Measurements from ENCODE around the gene COL6A1.
"Not testable (repeated sequence)": the region's sequence is repeated elsewhere in the genome, so short reads cannot be mapped to it uniquely, and the experiment has no call there.

Gene COL6A1

GRCh38 chr21:46045154-46045553, 63.6 kb downstream of the COL6A1 start:
- DNase-seq (ENCODE audit: low read depth): peak; percentile 69
- H3K4me3 ChIP-seq (ENCODE audit: low read length): no peak overlapping the region
- TF ChIP-seq, protein P1, sequence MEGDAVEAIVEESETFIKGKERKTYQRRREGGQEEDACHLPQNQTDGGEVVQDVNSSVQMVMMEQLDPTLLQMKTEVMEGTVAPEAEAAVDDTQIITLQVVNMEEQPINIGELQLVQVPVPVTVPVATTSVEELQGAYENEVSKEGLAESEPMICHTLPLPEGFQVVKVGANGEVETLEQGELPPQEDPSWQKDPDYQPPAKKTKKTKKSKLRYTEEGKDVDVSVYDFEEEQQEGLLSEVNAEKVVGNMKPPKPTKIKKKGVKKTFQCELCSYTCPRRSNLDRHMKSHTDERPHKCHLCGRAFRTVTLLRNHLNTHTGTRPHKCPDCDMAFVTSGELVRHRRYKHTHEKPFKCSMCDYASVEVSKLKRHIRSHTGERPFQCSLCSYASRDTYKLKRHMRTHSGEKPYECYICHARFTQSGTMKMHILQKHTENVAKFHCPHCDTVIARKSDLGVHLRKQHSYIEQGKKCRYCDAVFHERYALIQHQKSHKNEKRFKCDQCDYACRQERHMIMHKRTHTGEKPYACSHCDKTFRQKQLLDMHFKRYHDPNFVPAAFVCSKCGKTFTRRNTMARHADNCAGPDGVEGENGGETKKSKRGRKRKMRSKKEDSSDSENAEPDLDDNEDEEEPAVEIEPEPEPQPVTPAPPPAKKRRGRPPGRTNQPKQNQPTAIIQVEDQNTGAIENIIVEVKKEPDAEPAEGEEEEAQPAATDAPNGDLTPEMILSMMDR (conservative IDR thresholded peaks at IDR 0.05; ENCODE audit: low read length): no peak

- TF ChIP-seq, protein P1 (conservative IDR thresholded peaks at IDR 0.05; ENCODE audit: low read length): no peak
- no peak overlapping the region for H3K4me3 ChIP-seq (ENCODE audit: low read length)
- DNase-seq (ENCODE audit: low read depth): no peak
Observed at GRCh38 chr21:46046471-46046870, 64.9 kb downstream of the COL6A1 start.

DNA sequence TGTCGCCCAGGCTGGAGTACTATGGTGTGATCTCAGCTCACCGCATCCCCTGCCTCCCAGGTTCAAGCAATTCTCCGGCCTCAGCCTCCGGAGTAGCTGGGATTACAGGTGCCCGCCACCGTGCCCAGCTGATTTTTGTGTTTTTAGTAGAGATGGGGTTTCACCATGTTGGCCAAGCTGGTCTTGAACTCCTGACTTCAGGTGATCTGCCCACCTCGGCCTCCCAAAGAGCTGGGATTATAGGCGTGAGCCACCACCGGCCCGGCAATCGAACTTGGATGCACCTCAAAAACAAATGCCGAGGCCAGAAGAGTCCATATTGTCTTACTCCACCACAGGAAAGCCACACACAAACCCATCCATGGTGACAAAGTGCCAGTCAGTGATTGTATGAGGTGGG, 65.3 kb downstream of the COL6A1 start:
- DNase-seq (ENCODE audit: low read depth); H3K4me3 ChIP-seq (ENCODE audit: low read length): not testable (repeated sequence)

- H3K4me3 ChIP-seq (ENCODE audit: low read length): no peak overlapping the region
- peak; percentile 100 for DNase-seq (ENCODE audit: low read depth)
- TF ChIP-seq, protein P1 (conservative IDR thresholded peaks at IDR 0.05; ENCODE audit: low read length): no peak
Observed at GRCh38 chr21:46048926-46049889, 67.6 kb downstream of the COL6A1 start.

GRCh38 chr21:46049890-46050667, 68.5 kb downstream of the COL6A1 start:
- H3K4me3 ChIP-seq (ENCODE audit: low read length): no peak overlapping the region
- TF ChIP-seq, protein P1 (conservative IDR thresholded peaks at IDR 0.05; ENCODE audit: low read length): no peak
- DNase-seq (ENCODE audit: low read depth): no peak

DNA sequence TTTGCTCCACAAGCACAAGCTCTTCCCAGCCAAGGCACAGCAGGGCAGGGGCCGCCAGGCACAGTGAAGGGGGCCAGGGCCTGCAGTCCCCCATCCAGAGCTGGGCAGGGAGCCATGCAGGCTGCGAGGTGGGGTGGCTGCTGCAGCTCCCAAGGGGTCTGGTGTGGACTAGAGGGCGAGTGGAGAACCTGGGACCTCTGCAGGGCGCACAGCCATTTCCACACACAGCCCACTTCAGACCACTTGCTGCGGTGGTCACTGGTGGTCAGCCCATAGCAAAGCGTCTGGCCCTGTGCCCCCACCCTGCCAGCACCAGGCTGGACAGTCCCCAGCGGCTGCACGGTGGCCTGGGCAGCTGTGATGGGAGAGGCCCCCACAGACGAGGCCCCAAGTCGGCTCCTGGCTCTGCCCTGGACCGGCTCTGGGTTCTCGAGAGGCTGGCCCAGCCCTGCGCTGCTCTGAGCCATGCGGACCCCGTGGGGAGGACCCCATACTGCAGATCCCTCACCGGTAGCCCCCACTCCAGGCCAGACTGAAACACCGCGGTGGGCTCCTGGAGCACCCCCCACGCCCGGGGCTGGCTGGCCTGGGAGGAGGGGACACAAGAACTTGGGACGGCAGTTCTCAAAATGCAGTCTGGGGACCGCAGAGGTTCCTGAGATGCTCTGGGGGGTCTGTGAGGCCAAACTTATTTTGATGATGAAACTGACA, 69.3 kb downstream of the COL6A1 start:
- no peak overlapping the region for H3K4me3 ChIP-seq (ENCODE audit: low read length)
- DNase-seq (ENCODE audit: low read depth): no peak
- TF ChIP-seq, protein P1 (conservative IDR thresholded peaks at IDR 0.05; ENCODE audit: low read length): no peak

DNA sequence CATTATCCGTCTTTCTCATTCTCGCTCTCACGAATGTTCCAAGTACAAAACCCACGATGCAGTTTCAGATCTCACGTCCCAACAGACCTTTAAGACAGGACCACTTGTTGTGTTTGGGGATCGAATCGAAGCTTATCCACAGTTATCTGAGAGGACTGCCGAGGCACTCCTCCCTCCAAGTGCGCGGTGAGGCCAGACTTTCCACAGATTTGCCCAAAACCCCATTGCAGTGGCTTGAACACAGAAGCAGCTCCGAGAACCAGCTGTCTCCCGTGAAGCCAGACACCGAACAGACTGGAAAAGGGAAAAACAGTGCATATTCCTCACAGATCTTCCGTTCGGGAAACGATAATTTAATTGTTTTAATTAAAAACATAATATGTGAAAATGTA, 69.8 kb downstream of the COL6A1 start:
- no peak for DNase-seq (ENCODE audit: low read depth)
- H3K4me3 ChIP-seq (ENCODE audit: low read length): no peak overlapping the region
- TF ChIP-seq, protein P1 (conservative IDR thresholded peaks at IDR 0.05; ENCODE audit: low read length): no peak
